HCT116 (cell line): ENCODE measurements around the gene QPCTL. TPM values are rescaled to one million over a fixed set of nuclear protein-coding genes. Genes with fewer than 3 reads are reported as not detected.

Experiments
- ATAC-seq: fragments of 200-7000 bp; cut with Tn5 transposase; 2 replicates; pipeline ENCODE4 v1.9.1; 2020; ENCODE audit warnings: mild to moderate bottlenecking, moderate library complexity
- BruUV-seq: library from RNA; stranded (reverse); fragments of 400-500 nt; replicated peaks from 2 replicates; lab custom pipeline; 2021; lab: Mats Ljungman, UMichigan
- CTCF ChIA-PET: fragments of 300-600 bp; sonication (Branson Sonifier 250); formaldehyde crosslinking; loops from one replicate; lab custom pipeline; 2021; ENCODE audit warnings: antibody characterized with exemption; lab: Charles Lee
- POLR2A ChIA-PET: fragments of 300-600, 350-600 bp; sonication (Branson Sonifier 250); formaldehyde crosslinking; loops from one replicate; lab custom pipeline; 2021; ENCODE audit warnings: antibody characterized with exemption; lab: Charles Lee
- RAD21 ChIA-PET, 2 experiments: fragments of 300-600 bp; sonication (Branson Sonifier 250); formaldehyde crosslinking; loops; one replicate each; lab custom pipeline; 2023; ENCODE audit warnings: low total read pairs in 2 of 2; ENCODE audit not compliant: uncharacterized antibody in 2 of 2, unreplicated experiment in 2 of 2, low non-redundant PET in 1 of 2; lab: Charles Lee
- DNase-seq: peaks from one replicate; pipeline ENCODE4 v3.0.0-alpha.2; 2010; ENCODE audit warnings: low read depth, low spot score
- H2AFZ ChIP-seq: fragments of 200-600 bp; shearing (Covaris generic), sonication (generic); 2 replicates; pipeline ENCODE4 v1.6.1; 2017; ENCODE audit warnings: low read depth, mixed run types, mixed read lengths, antibody characterized with exemption, low read length; ENCODE audit not compliant: poor library complexity, severe bottlenecking
- H3K27ac ChIP-seq: 2 replicates; pipeline ENCODE4 v1.5.1; 2012; ENCODE audit warnings: low read depth, low read length
- H3K27me3 ChIP-seq: fragments of 200-600 bp; sonication (generic); 2 replicates; pipeline ENCODE4 v1.6.1; 2016; ENCODE audit warnings: mixed run types, low read length, mixed read lengths; ENCODE audit not compliant: insufficient read depth
- H3K36me3 ChIP-seq, 2 experiments: fragments of 200-500 bp in 1 of 2; fragments of 200-600 bp in 1 of 2; sonication (Bioruptor generic) in 1 of 2; sonication (generic) in 1 of 2; 2 replicates each; pipeline versions ENCODE4 v1.5.1 to v1.6.1; 2014 to 2016; ENCODE audit warnings: low read length in 2 of 2, inconsistent platforms in 1 of 2, mixed read lengths in 1 of 2, mixed run types in 1 of 2; ENCODE audit not compliant: insufficient read depth in 2 of 2, control insufficient read depth in 1 of 2
- H3K4me1 ChIP-seq, 2 experiments: fragments of 200-600 bp in 1 of 2; sonication (generic) in 1 of 2; 2 replicates each; pipeline versions ENCODE4 v1.5.1 to v1.6.1; 2012 to 2017; ENCODE audit warnings: low read length in 2 of 2, inconsistent platforms in 1 of 2, mild to moderate bottlenecking in 1 of 2, mixed read lengths in 1 of 2, mixed run types in 1 of 2, moderate library complexity in 1 of 2; ENCODE audit not compliant: insufficient read depth in 2 of 2, control insufficient read depth in 1 of 2
- H3K4me2 ChIP-seq: fragments of 200-600 bp; sonication (generic); 2 replicates; pipeline ENCODE4 v1.6.1; 2017; ENCODE audit warnings: mixed run types, low read length, mixed read lengths
- H3K4me3 ChIP-seq, 2 experiments: fragments of 200-600 bp in 1 of 2; sonication (generic) in 1 of 2; replicated peaks in 1 of 2; 2 replicates each; pipeline ENCODE4 v1.5.1; 2011 to 2016; ENCODE audit warnings: low read length in 2 of 2, control low read depth in 1 of 2, low read depth in 1 of 2, mild to moderate bottlenecking in 1 of 2, mixed read lengths in 1 of 2, mixed run types in 1 of 2
- H3K79me2 ChIP-seq: fragments of 200-600 bp; sonication (generic); 2 replicates; pipeline ENCODE4 v1.6.1; 2017; ENCODE audit warnings: mild to moderate bottlenecking, mixed run types, low read length, moderate library complexity, mixed read lengths; ENCODE audit not compliant: insufficient read depth
- H3K9ac ChIP-seq: fragments of 200-600 bp; sonication (generic); 2 replicates; pipeline ENCODE4 v1.6.1; 2016; ENCODE audit warnings: low read length, mixed read lengths
- H3K9me2 ChIP-seq: fragments of 200-600 bp; sonication (generic), shearing (Covaris generic); 2 replicates; pipeline ENCODE4 v1.6.1; 2017; ENCODE audit warnings: mixed run types, mild to moderate bottlenecking, moderate library complexity; ENCODE audit not compliant: insufficient read depth
- H3K9me3 ChIP-seq, 2 experiments: fragments of 200-500 bp in 1 of 2; fragments of 200-600 bp in 1 of 2; sonication (Bioruptor generic) in 1 of 2; sonication (generic) in 1 of 2; 2 replicates each; pipeline ENCODE4 v1.6.1; 2014 to 2017; ENCODE audit warnings: low read length in 2 of 2, mixed read lengths in 2 of 2, inconsistent platforms in 1 of 2, low read depth in 1 of 2, mild to moderate bottlenecking in 1 of 2, mixed run types in 1 of 2, moderate library complexity in 1 of 2; ENCODE audit not compliant: control insufficient read depth in 1 of 2, insufficient read depth in 1 of 2
- H4K20me1 ChIP-seq: fragments of 200-600 bp; sonication (generic), shearing (Covaris generic); 2 replicates; pipeline ENCODE4 v1.6.1; 2017; ENCODE audit warnings: mixed run types, mild to moderate bottlenecking, moderate library complexity; ENCODE audit not compliant: insufficient read depth
- CEBPB ChIP-seq: IDR thresholded peaks from 2 replicates; pipeline ENCODE4 v1.6.1; 2012; ENCODE audit warnings: low read depth
- JUND ChIP-seq: IDR thresholded peaks from 2 replicates; pipeline ENCODE4 v1.6.1; 2012
- SIN3A ChIP-seq: IDR thresholded peaks from 2 replicates; pipeline ENCODE4 v1.6.1; 2012; ENCODE audit warnings: low read depth
- YY1 ChIP-seq: IDR thresholded peaks from 2 replicates; pipeline ENCODE4 v1.6.1; 2011; ENCODE audit warnings: low read length, low read depth, moderate library complexity, mild to moderate bottlenecking; ENCODE audit not compliant: insufficient replicate concordance; ENCODE audit errors: extremely low read depth
- intact Hi-C: fragments of 100-400 bp; cut with micrococcal nuclease; formaldehyde crosslinking; loops from 2 replicates; pipeline ENCODE4 v1.10.0; 2022
- total RNA-seq: library from RNA; stranded (reverse); gene quantifications from one replicate; pipeline ENCODE4 v1.2.1, GENCODE V29; 2021; ENCODE audit not compliant: unreplicated experiment
- TF ChIP-seq, protein P1 (sequence below): IDR thresholded peaks from 2 replicates; pipeline ENCODE4 v1.6.1; 2012; ENCODE audit warnings: low read depth
- TF ChIP-seq, protein P2 (sequence below), 3 experiments: fragments of 200-600 bp in 1 of 3; sonication (generic) in 1 of 3; IDR thresholded peaks in 2 of 3; conservative IDR thresholded peaks in 1 of 3; 2 replicates each; pipeline ENCODE4 v1.5.1; 2012 to 2017; ENCODE audit warnings: low read depth in 2 of 3, low read length in 2 of 3, antibody characterized with exemption in 1 of 3, borderline replicate concordance in 1 of 3, control low read depth in 1 of 3, mild to moderate bottlenecking in 1 of 3, mixed read lengths in 1 of 3, mixed run types in 1 of 3, moderate library complexity in 1 of 3; ENCODE audit not compliant: insufficient read depth in 1 of 3

Gene QPCTL
- total RNA-seq, 1 experiment from 2014 or later = 19.5 TPM

DNA sequence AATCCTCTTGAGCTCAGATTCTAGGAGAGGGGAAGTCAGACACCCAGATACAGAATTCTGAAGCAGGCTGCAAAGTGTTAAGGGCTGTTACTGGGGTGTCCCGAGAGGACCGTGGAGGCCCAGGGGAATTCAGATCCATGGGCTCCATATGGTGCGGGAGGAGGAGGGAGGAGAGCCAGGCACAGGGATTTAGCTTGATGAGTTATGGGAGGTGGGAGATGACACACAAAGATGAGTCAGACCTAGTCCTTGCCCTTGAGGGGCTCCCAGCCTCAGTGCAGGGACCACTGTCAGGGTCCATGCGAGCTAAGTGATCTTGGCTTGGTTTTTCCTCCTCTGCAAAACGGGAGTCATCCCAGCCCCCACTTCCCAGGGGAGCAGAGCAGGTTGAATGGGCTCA lies 38.8 kb upstream of the QPCTL start:
- no peak overlapping the region for H3K9ac ChIP-seq
- DNase-seq = no peak
- H4K20me1 ChIP-seq = no peaks in the 10 kb centered on the region
- no TSS peak for BruUV-seq
- H3K4me1 ChIP-seq = no peaks in the 10 kb centered on the region; a peak in 1 of 4 replicates
- ChIA-PET POLR2A (interaction anchor here (1.4 kb wide), 1 partner anchor 16 kb away, joined by 3 read pairs; no protein-coding TSS in a partner anchor), RAD21 (no interaction called here), CTCF (no interaction called here)
- intact Hi-C loops = no loop called here
- H3K9me3 ChIP-seq = no peaks in the 10 kb centered on the region
- H3K36me3 ChIP-seq = no peaks in the 10 kb centered on the region
- no peak overlapping the region for H2AFZ ChIP-seq
- H3K27me3 ChIP-seq = no peaks in the 10 kb centered on the region
- H3K4me2 ChIP-seq = no peak overlapping the region
- H3K27ac ChIP-seq = no peak overlapping the region
- TF ChIP-seq JUND = no peak
- TF ChIP-seq, protein P1, sequence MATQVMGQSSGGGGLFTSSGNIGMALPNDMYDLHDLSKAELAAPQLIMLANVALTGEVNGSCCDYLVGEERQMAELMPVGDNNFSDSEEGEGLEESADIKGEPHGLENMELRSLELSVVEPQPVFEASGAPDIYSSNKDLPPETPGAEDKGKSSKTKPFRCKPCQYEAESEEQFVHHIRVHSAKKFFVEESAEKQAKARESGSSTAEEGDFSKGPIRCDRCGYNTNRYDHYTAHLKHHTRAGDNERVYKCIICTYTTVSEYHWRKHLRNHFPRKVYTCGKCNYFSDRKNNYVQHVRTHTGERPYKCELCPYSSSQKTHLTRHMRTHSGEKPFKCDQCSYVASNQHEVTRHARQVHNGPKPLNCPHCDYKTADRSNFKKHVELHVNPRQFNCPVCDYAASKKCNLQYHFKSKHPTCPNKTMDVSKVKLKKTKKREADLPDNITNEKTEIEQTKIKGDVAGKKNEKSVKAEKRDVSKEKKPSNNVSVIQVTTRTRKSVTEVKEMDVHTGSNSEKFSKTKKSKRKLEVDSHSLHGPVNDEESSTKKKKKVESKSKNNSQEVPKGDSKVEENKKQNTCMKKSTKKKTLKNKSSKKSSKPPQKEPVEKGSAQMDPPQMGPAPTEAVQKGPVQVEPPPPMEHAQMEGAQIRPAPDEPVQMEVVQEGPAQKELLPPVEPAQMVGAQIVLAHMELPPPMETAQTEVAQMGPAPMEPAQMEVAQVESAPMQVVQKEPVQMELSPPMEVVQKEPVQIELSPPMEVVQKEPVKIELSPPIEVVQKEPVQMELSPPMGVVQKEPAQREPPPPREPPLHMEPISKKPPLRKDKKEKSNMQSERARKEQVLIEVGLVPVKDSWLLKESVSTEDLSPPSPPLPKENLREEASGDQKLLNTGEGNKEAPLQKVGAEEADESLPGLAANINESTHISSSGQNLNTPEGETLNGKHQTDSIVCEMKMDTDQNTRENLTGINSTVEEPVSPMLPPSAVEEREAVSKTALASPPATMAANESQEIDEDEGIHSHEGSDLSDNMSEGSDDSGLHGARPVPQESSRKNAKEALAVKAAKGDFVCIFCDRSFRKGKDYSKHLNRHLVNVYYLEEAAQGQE = no peak
- TF ChIP-seq YY1 = no peak
- TF ChIP-seq SIN3A = no peak
- TF ChIP-seq CEBPB = no peak
- TF ChIP-seq, protein P2, sequence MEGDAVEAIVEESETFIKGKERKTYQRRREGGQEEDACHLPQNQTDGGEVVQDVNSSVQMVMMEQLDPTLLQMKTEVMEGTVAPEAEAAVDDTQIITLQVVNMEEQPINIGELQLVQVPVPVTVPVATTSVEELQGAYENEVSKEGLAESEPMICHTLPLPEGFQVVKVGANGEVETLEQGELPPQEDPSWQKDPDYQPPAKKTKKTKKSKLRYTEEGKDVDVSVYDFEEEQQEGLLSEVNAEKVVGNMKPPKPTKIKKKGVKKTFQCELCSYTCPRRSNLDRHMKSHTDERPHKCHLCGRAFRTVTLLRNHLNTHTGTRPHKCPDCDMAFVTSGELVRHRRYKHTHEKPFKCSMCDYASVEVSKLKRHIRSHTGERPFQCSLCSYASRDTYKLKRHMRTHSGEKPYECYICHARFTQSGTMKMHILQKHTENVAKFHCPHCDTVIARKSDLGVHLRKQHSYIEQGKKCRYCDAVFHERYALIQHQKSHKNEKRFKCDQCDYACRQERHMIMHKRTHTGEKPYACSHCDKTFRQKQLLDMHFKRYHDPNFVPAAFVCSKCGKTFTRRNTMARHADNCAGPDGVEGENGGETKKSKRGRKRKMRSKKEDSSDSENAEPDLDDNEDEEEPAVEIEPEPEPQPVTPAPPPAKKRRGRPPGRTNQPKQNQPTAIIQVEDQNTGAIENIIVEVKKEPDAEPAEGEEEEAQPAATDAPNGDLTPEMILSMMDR (IDR thresholded peaks at IDR 0.05 in 2 of 3, conservative IDR thresholded peaks at IDR 0.05 in 1 of 3; ENCODE audit: borderline replicate concordance in 1 of 3, insufficient read depth in 1 of 3, low read depth in 2 of 3, low read length in 2 of 3) = no peak
- no peaks in the 10 kb centered on the region for H3K9me2 ChIP-seq
- no peaks in the 10 kb centered on the region for H3K79me2 ChIP-seq
- H3K4me3 ChIP-seq = no peak overlapping the region
- no peak for ATAC-seq
